Motor neuron (in vitro differentiated cells): Measurements from ENCODE around the gene LAMA4. TPM values are rescaled to one million over a fixed set of nuclear protein-coding genes. Genes with fewer than 3 reads are reported as not detected.
A peak's percentile ranks its signal among the peaks of the same experiment; 100 is the strongest.

Experiments
- ATAC-seq, 8 experiments: fragments of 200-7000 bp; cut with Tn5 transposase; replicated peaks in 6 of 8; 2 replicates each; pipeline ENCODE4 v1.8.0; 2021; ENCODE audit warnings: mild to moderate bottlenecking in 8 of 8, moderate library complexity in 8 of 8
- H3K27ac ChIP-seq, 2 donors: fragments of 250-450 bp; sonication (Bioruptor Pico); 2 replicates each; pipeline ENCODE4 v1.9.0; 2021; ENCODE audit warnings: antibody characterized with exemption in 2 of 2, mild to moderate bottlenecking in 2 of 2, moderate library complexity in 1 of 2
- H3K4me1 ChIP-seq, 2 donors: fragments of 250-450 bp; sonication (Bioruptor Pico); replicated peaks in 1 of 2; 2 replicates each; pipeline ENCODE4 v1.6.1; 2021; ENCODE audit warnings: antibody characterized with exemption in 2 of 2, mild to moderate bottlenecking in 2 of 2, moderate library complexity in 1 of 2
- H3K4me3 ChIP-seq, 5 donors: fragments of 250-450 bp; sonication (Bioruptor Pico); 2 replicates each; pipeline ENCODE4 v1.9.0; 2021; ENCODE audit warnings: antibody characterized with exemption in 5 of 5, mild to moderate bottlenecking in 5 of 5, moderate library complexity in 4 of 5
- WGBS, 10 experiments: fragments of 450-650 bp; shearing (Covaris generic); methylation state at CpG; one replicate each; pipeline ENCODE4 v1.0.0; 2022; 5-methylcytosine and 5-hydroxymethylcytosine counted together
- in situ Hi-C, 9 experiments: fragments of 400-800 bp; cut with MboI; loops; one replicate each; pipeline ENCODE4 v1.15.0; 2021; ENCODE audit warnings: low sequenced_read_pairs in 9 of 9, low pct_unique_long_range_greater_than_20kb in 2 of 9; ENCODE audit not compliant: unreplicated experiment in 9 of 9
- total RNA-seq, 8 experiments: library from RNA; unstranded; fragments of 300-600 nt; gene quantifications; 2 replicates each; pipeline versions ENCODE4 v1.2.3 to v1.2.4, GENCODE V29; 2022

LAMA4 gene
- total RNA-seq, 8 experiments from 2014 or later, result 3.6 to 1,765 (median 40.3) TPM

GRCh38 chr6:112160745-112161144 is 93.6 kb downstream of the LAMA4 start:
- Histone ChIP-seq H3K4me1 (no peaks in the 10 kb centered on the region), H3K4me3 (no peak overlapping the region), H3K27ac (no peak overlapping the region)
- ATAC-seq, result peak in 2 of 8 experiments; percentile 5 to 29
- in situ Hi-C loops, result loop anchor here in 1 of 9 experiments (25.0 kb wide), 1 partner anchor 1752 kb away; no protein-coding TSS in a partner anchor
- WGBS, 10 experiments, result 50 to 100% (median 95%) methylated on average over 1 of the region's 1 CpG

- peaks cover 0 to 6% of the 10 kb centered on the region in 2 donors for H3K4me1 ChIP-seq
- no peak overlapping the region for H3K4me3 ChIP-seq
- H3K27ac ChIP-seq, result no peak overlapping the region
- WGBS, 10 experiments, result 80 to 100% (median 95%) methylated on average over 1 to 4 of the region's 4 CpGs
- no peak for ATAC-seq
- in situ Hi-C loops, result loop anchor here in 1 of 9 experiments (25.0 kb wide), 1 partner anchor 1756 kb away; no protein-coding TSS in a partner anchor
Measured at GRCh38 chr6:112156668-112157067, 97.7 kb downstream of the LAMA4 start.

- Histone ChIP-seq H3K4me1 (peaks cover 0 to 6% of the 10 kb centered on the region in 2 donors), H3K4me3 (no peak overlapping the region), H3K27ac (no peak overlapping the region)
- 0 to 78% (median 53%) methylated on average over 1 to 2 of the region's 3 CpGs; no CpG with 5 or more reads in 4 of the 10 experiments for WGBS, 10 experiments
- ATAC-seq, result peak in 3 of 8 experiments; percentile 11 to 29 (median 14)
- in situ Hi-C loops, result loop anchor here in 1 of 9 experiments (25.0 kb wide), 1 partner anchor 1756 kb away; no protein-coding TSS in a partner anchor
Measured at GRCh38 chr6:112155886-112156285, 98.5 kb downstream of the LAMA4 start.

- H3K27ac ChIP-seq, result no peak overlapping the region
- WGBS, 10 experiments, result 74 to 100% (median 90%) methylated on average over 1 to 2 of the region's 2 CpGs
- in situ Hi-C loops, result loop anchor here in 1 of 9 experiments (25.0 kb wide), 1 partner anchor 1758 kb away; no protein-coding TSS in a partner anchor
- H3K4me1 ChIP-seq, result peaks cover 0 to 6% of the 10 kb centered on the region in 2 donors
- no peak overlapping the region for H3K4me3 ChIP-seq
- no peak for ATAC-seq
Measured at GRCh38 chr6:112154711-112155110, 99.7 kb downstream of the LAMA4 start.

- WGBS, 10 experiments, result 13 to 100% (median 68%) methylated on average over 2 to 5 of the region's 5 CpGs
- in situ Hi-C loops, result loop anchor here in 1 of 9 experiments (25.0 kb wide), 1 partner anchor 1758 kb away; no protein-coding TSS in a partner anchor
- Histone ChIP-seq H3K4me3 (no peak overlapping the region), H3K27ac (no peak overlapping the region), H3K4me1 (peaks cover 0 to 9% of the 10 kb centered on the region in 2 donors)
- ATAC-seq, result peak in 6 of 8 experiments; percentile 4 to 72 (median 62)
Measured at GRCh38 chr6:112153926-112154607, 100.3 kb downstream of the LAMA4 start.

- ATAC-seq, result peak in 6 of 8 experiments; percentile 11 to 39 (median 28)
- no peak overlapping the region for H3K27ac ChIP-seq
- 4 to 81% (median 40%) methylated on average over 2 to 5 of the region's 5 CpGs; no CpG with 5 or more reads in 1 of the 10 experiments for WGBS, 10 experiments
Measured at GRCh38 chr6:112150363-112150762, 104.0 kb downstream of the LAMA4 start.

GRCh38 chr6:112149719-112150263 is 104.6 kb downstream of the LAMA4 start:
- H3K4me1 ChIP-seq, result peaks cover 0 to 9% of the 10 kb centered on the region in 2 donors
- 20 to 100% (median 85%) methylated on average over 1 to 4 of the region's 4 CpGs; no CpG with 5 or more reads in 2 of the 10 experiments for WGBS, 10 experiments
- peak in 6 of 8 experiments; percentile 10 to 32 (median 26) for ATAC-seq
- H3K4me3 ChIP-seq, result no peak overlapping the region
- in situ Hi-C loops, result loop anchor here in 1 of 9 experiments (25.0 kb wide), 1 partner anchor 1763 kb away; no protein-coding TSS in a partner anchor
- no peak overlapping the region for H3K27ac ChIP-seq

More at GRCh38 chr6:112150363-112150762, 104.0 kb downstream of the LAMA4 start:
- Histone ChIP-seq H3K4me1 (peaks cover 0 to 10% of the 10 kb centered on the region in 2 donors), H3K4me3 (no peak overlapping the region)
- in situ Hi-C loops, result loop anchor here in 1 of 9 experiments (25.0 kb wide), 1 partner anchor 1762 kb away; no protein-coding TSS in a partner anchor

GRCh38 chr6:112149236-112149635 is 105.1 kb downstream of the LAMA4 start:
- in situ Hi-C loops, result no loop called here
- Histone ChIP-seq H3K27ac (no peak overlapping the region), H3K4me1 (peaks cover 0 to 3% of the 10 kb centered on the region in 2 donors), H3K4me3 (no peak overlapping the region)
- 33 to 100% methylated on average over 1 of the region's 1 CpG; no CpG with 5 or more reads in 8 of the 10 experiments for WGBS, 10 experiments
- ATAC-seq, result peak in 4 of 8 experiments; percentile 9 to 25 (median 20)

- H3K4me3 ChIP-seq, result no peak overlapping the region
- in situ Hi-C loops, result no loop called here
- no peak for ATAC-seq
- H3K27ac ChIP-seq, result no peak overlapping the region
- peaks cover 0 to 3% of the 10 kb centered on the region in 2 donors for H3K4me1 ChIP-seq
- WGBS, 10 experiments, result 80 to 100% (median 99%) methylated on average over 1 to 6 of the region's 6 CpGs
Measured at GRCh38 chr6:112148103-112148502, 106.3 kb downstream of the LAMA4 start.

GRCh38 chr6:112145080-112145573 is 109.2 kb downstream of the LAMA4 start:
- Histone ChIP-seq H3K27ac (no peak overlapping the region), H3K4me1 (peaks cover 0 to 3% of the 10 kb centered on the region in 2 donors), H3K4me3 (no peak overlapping the region)
- 83 to 100% (median 95%) methylated on average over 1 to 10 of the region's 10 CpGs; no CpG with 5 or more reads in 2 of the 10 experiments for WGBS, 10 experiments
- peak in 1 of 8 experiments; percentile 11 for ATAC-seq
- in situ Hi-C loops, result no loop called here

GRCh38 chr6:112144145-112144926 is 110.0 kb downstream of the LAMA4 start:
- Histone ChIP-seq H3K4me1 (peaks cover 0 to 3% of the 10 kb centered on the region in 2 donors), H3K27ac (no peak overlapping the region), H3K4me3 (no peak overlapping the region)
- in situ Hi-C loops, result no loop called here
- peak in 3 of 8 experiments; percentile 9 to 56 (median 13) for ATAC-seq
- WGBS, 10 experiments, result 0 to 96% (median 83%) methylated on average over 1 to 12 of the region's 12 CpGs

GRCh38 chr6:112141707-112142106 is 112.7 kb downstream of the LAMA4 start:
- in situ Hi-C loops, result no loop called here
- no peak for ATAC-seq
- Histone ChIP-seq H3K27ac (no peak overlapping the region), H3K4me1 (no peaks in the 10 kb centered on the region), H3K4me3 (no peak overlapping the region)
- 33 to 100% (median 80%) methylated on average over 1 to 2 of the region's 2 CpGs; no CpG with 5 or more reads in 3 of the 10 experiments for WGBS, 10 experiments
